GM12873 (cell line): ENCODE data around the gene GGA3.

Experiments
- TF ChIP-seq, protein P1 (sequence below): IDR thresholded peaks from 2 replicates; pipeline ENCODE4 v1.5.1; 2012; ENCODE audit warnings: low read depth, mild to moderate bottlenecking, moderate library complexity, low read length, control low read depth; ENCODE audit not compliant: insufficient read depth; ENCODE audit errors: missing control alignments

The GGA3 gene

DNA sequence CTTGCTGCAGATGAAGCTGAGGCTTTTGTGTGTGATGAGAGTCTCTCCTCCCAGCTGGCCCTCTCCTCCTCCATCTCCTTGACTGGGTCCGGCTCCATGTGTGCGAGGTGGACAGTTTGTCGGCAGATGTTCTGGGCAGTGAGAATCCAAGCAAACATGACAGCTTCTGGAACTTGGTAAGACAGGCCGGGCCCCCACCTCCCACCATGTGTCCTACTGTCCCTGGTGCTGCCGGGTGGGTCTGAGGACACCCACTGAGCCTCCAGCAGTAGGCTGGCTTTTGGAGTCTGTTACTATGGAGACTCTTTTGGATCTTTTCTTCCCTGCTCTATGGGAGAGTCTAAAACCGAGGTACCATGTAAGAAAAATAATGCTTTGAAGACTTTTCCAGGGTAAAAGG lies 43.3 kb downstream of the GGA3 start:
- TF ChIP-seq, protein P1, sequence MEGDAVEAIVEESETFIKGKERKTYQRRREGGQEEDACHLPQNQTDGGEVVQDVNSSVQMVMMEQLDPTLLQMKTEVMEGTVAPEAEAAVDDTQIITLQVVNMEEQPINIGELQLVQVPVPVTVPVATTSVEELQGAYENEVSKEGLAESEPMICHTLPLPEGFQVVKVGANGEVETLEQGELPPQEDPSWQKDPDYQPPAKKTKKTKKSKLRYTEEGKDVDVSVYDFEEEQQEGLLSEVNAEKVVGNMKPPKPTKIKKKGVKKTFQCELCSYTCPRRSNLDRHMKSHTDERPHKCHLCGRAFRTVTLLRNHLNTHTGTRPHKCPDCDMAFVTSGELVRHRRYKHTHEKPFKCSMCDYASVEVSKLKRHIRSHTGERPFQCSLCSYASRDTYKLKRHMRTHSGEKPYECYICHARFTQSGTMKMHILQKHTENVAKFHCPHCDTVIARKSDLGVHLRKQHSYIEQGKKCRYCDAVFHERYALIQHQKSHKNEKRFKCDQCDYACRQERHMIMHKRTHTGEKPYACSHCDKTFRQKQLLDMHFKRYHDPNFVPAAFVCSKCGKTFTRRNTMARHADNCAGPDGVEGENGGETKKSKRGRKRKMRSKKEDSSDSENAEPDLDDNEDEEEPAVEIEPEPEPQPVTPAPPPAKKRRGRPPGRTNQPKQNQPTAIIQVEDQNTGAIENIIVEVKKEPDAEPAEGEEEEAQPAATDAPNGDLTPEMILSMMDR = no peak

GRCh38 chr17:75209061-75209460 lies 52.3 kb downstream of the GGA3 start:
- TF ChIP-seq, protein P1 = no peak

- TF ChIP-seq, protein P1 = no peak
Observed at GRCh38 chr17:75208161-75208560, 53.2 kb downstream of the GGA3 start.

DNA sequence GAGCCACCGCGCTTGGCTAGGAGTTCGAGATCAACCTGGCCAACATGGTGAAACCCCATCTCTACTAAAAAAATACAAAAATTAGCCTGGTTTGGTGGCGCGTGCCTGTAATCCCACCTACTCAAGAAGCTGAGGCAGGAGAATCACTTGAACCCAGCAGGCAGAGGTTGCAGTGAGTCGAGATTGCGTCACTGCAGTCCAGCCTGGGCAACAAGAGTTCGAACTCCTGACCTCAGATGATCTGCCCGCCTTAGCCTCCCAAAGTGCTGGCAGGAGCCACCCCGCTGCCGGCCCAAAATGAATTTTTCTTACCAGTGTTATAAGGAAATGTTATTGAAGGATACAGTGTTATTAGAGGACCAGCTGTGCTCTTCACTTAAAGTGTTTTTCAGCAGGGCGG lies 53.6 kb downstream of the GGA3 start:
- TF ChIP-seq, protein P1 = no peak

GRCh38 chr17:75205793-75206163 lies 55.6 kb downstream of the GGA3 start:
- TF ChIP-seq, protein P1 = peak; percentile 44

GRCh38 chr17:75205037-75205792 lies 56.2 kb downstream of the GGA3 start, which contains the start of gene NUP85:
Gene NUP85, plus strand, starts transcription at chr17:75205679. Its CDS starts 83 bp downstream, at chr17:75205762.
- TF ChIP-seq, protein P1 = no peak

DNA sequence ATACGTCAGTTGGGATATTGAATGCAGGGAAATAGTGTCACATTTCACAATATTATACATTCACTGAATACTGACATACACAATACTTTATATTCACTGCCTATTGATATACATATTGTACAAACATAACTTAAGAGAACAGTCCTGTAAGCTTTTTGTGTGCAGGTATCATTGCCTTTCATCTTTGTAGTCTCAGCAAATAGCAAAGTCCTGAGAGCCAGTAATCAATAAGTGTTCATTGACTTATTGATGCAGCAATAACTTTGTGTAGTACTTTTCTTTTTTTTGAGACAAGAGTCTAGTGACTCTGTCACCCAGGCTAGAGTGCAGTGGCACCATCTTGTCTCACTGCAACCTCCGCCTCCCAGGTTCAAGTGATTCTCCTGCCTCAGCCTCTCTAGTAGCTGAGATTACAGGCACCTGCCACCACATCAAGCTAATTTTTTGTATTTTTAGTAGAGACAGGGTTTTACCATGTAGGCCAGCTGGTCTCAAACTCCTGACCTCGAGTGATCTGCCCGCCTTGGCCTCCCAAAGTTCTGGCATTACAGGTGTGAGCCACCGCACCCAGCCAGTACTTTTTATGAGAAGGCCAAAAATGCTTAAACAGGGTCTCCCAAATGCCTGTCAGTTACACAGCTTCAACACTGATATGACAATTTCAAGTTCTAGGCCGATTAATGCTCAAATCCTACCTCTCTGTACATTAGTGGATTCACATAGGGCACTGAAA lies 61.4 kb downstream of the GGA3 start:
- TF ChIP-seq, protein P1 = no peak
